ENCODE measurements around the gene KRT79.

The KRT79 gene

GRCh38 chr12:52837781-52838608, 3.9 kb upstream of the KRT79 start:
- FAIRE-seq (no peak), DNase-seq (ENCODE audit: insufficient read length, low spot score) (no peak)
- no peak for TF ChIP-seq CTCF (IDR thresholded peaks at IDR 0.05; ENCODE audit: insufficient read depth, missing control alignments)

- DNase-seq (ENCODE audit: insufficient read length, low spot score) (no peak), FAIRE-seq (no peak)
- TF ChIP-seq CTCF (IDR thresholded peaks at IDR 0.05; ENCODE audit: insufficient read depth, missing control alignments) = no peak
Measured at GRCh38 chr12:52837413-52837741, 3.3 kb upstream of the KRT79 start.

- FAIRE-seq (no peak), DNase-seq (ENCODE audit: insufficient read length, low spot score) (no peak)
- TF ChIP-seq CTCF (IDR thresholded peaks at IDR 0.05; ENCODE audit: insufficient read depth, missing control alignments) = no peak
Measured at GRCh38 chr12:52836491-52837412, 2.6 kb upstream of the KRT79 start.

GRCh38 chr12:52836042-52836466, 1.9 kb upstream of the KRT79 start:
- TF ChIP-seq CTCF (IDR thresholded peaks at IDR 0.05; ENCODE audit: insufficient read depth, missing control alignments) = no peak
- FAIRE-seq = no peak
- DNase-seq (ENCODE audit: insufficient read length, low spot score) = no peak

GRCh38 chr12:52835271-52836041, 1.3 kb upstream of the KRT79 start:
- FAIRE-seq = no peak
- TF ChIP-seq CTCF (IDR thresholded peaks at IDR 0.05; ENCODE audit: insufficient read depth, missing control alignments) = no peak
- DNase-seq (ENCODE audit: insufficient read length, low spot score) = no peak

GRCh38 chr12:52834727-52835001, 553 bp upstream of the KRT79 start:
- no peak for FAIRE-seq
- DNase-seq (ENCODE audit: insufficient read length, low spot score) = no peak
- TF ChIP-seq CTCF (IDR thresholded peaks at IDR 0.05; ENCODE audit: insufficient read depth, missing control alignments) = no peak
